ENCODE measurements around the gene VIP.
"Not testable (repeated sequence)": the region's sequence is repeated elsewhere in the genome, so short reads cannot be mapped to it uniquely, and the experiment has no call there.

VIP gene

GRCh38 chr6:152750694-152751093, at the start of gene VIP:
TSS of gene VIP (plus strand) at chr6:152750797. CDS start at chr6:152752178, 1,381 bp downstream.
- Histone ChIP-seq H3K9ac (ENCODE audit: low read depth, low read length, poor library complexity, severe bottlenecking) (no peak within 1 kb of the TSS), H3K9me2 (replicated peaks; ENCODE audit: low read depth, low read length) (no peaks in the 10 kb centered on the region), H3F3A (ENCODE audit: low read depth) (no peaks in the 10 kb centered on the region), H3K4me1 (ENCODE audit: insufficient read depth, low read length, poor library complexity, severe bottlenecking) (no peaks in the 10 kb centered on the region), H3K9me3 (ENCODE audit: insufficient read depth, low read depth, low read length) (no peaks in the 10 kb centered on the region), H3K36me3 (ENCODE audit: insufficient read depth, low read length) (no peaks in the 10 kb centered on the region), H2AFZ (ENCODE audit: low read length) (no peak within 1 kb of the TSS), H3K4me2 (ENCODE audit: low read depth, low read length, poor library complexity, severe bottlenecking) (no peak within 1 kb of the TSS), H3K27me3 (ENCODE audit: insufficient read depth, low read length, poor library complexity, severe bottlenecking) (no peaks in the 10 kb centered on the region), H3K79me2 (ENCODE audit: insufficient read depth, low read length) (no peaks in the 10 kb centered on the region), H4K20me1 (ENCODE audit: insufficient read depth, low read length, poor library complexity, severe bottlenecking) (no peaks in the 10 kb centered on the region), H3K4me3 (ENCODE audit: low read length, poor library complexity, severe bottlenecking) (no peak within 1 kb of the TSS)
- TF ChIP-seq EZH2phosphoT487 (IDR thresholded peaks at IDR 0.05; ENCODE audit: borderline replicate concordance), result no peak
- TF ChIP-seq, protein P1, sequence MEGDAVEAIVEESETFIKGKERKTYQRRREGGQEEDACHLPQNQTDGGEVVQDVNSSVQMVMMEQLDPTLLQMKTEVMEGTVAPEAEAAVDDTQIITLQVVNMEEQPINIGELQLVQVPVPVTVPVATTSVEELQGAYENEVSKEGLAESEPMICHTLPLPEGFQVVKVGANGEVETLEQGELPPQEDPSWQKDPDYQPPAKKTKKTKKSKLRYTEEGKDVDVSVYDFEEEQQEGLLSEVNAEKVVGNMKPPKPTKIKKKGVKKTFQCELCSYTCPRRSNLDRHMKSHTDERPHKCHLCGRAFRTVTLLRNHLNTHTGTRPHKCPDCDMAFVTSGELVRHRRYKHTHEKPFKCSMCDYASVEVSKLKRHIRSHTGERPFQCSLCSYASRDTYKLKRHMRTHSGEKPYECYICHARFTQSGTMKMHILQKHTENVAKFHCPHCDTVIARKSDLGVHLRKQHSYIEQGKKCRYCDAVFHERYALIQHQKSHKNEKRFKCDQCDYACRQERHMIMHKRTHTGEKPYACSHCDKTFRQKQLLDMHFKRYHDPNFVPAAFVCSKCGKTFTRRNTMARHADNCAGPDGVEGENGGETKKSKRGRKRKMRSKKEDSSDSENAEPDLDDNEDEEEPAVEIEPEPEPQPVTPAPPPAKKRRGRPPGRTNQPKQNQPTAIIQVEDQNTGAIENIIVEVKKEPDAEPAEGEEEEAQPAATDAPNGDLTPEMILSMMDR (conservative IDR thresholded peaks at IDR 0.05; ENCODE audit: low read length), result no peak

DNA sequence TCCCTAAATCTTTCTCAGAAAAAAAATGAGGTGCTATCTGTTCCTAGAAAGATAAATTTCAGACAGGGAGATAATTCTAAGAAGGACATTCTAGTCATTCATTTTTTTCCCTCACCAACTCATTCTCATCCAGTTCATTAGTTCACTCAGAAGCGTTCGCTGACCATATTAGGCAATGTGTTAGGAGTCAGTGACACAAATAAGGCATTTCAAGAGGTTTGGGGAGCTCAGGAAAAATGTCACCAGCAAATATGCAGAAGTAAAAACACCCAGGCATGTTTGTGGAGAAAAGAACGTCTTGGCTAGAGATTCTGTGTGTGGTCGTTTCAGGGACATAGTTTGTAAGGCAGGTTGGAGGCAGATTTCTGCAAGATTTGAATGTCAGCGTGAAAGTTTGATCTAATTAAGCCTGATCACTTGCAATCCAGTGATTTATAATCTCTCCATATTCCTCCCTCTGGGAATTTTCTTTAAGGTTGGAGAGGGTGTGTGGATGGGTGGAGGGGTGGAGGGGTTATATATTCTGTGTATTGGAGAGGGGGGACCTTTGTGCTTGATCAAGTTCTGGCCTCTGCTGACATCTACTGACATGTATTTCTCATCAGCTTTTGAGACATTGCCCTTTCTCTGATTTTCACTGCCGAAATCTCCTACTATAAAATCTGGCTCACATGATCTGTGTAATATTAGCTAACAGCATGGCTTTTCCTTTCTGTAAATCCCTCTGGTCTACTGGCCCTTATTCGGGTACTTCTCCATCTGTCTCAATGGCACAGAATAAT, 49.3 kb upstream of the VIP start:
- no peaks in the 10 kb centered on the region for H3K9me2 ChIP-seq (replicated peaks; ENCODE audit: low read depth, low read length)
- H3F3A ChIP-seq (ENCODE audit: low read depth), result no peaks in the 10 kb centered on the region
- H3K79me2 ChIP-seq (ENCODE audit: insufficient read depth, low read length), result no peaks in the 10 kb centered on the region
- H3K4me3 ChIP-seq (ENCODE audit: low read length, poor library complexity, severe bottlenecking), result no peak overlapping the region
- no peak overlapping the region for H3K9ac ChIP-seq (ENCODE audit: low read depth, low read length, poor library complexity, severe bottlenecking)
- H4K20me1 ChIP-seq (ENCODE audit: insufficient read depth, low read length, poor library complexity, severe bottlenecking), result no peaks in the 10 kb centered on the region
- no peak overlapping the region for H3K4me2 ChIP-seq (ENCODE audit: low read depth, low read length, poor library complexity, severe bottlenecking)
- no peaks in the 10 kb centered on the region for H3K4me1 ChIP-seq (ENCODE audit: insufficient read depth, low read length, poor library complexity, severe bottlenecking)
- no peaks in the 10 kb centered on the region for H3K9me3 ChIP-seq (ENCODE audit: insufficient read depth, low read depth, low read length)
- no peak overlapping the region for H2AFZ ChIP-seq (ENCODE audit: low read length)
- H3K36me3 ChIP-seq (ENCODE audit: insufficient read depth, low read length), result no peaks in the 10 kb centered on the region
- no peak for TF ChIP-seq EZH2phosphoT487 (IDR thresholded peaks at IDR 0.05; ENCODE audit: borderline replicate concordance)
- TF ChIP-seq, protein P1 (conservative IDR thresholded peaks at IDR 0.05; ENCODE audit: low read length), result no peak
- no peaks in the 10 kb centered on the region for H3K27me3 ChIP-seq (ENCODE audit: insufficient read depth, low read length, poor library complexity, severe bottlenecking)

DNA sequence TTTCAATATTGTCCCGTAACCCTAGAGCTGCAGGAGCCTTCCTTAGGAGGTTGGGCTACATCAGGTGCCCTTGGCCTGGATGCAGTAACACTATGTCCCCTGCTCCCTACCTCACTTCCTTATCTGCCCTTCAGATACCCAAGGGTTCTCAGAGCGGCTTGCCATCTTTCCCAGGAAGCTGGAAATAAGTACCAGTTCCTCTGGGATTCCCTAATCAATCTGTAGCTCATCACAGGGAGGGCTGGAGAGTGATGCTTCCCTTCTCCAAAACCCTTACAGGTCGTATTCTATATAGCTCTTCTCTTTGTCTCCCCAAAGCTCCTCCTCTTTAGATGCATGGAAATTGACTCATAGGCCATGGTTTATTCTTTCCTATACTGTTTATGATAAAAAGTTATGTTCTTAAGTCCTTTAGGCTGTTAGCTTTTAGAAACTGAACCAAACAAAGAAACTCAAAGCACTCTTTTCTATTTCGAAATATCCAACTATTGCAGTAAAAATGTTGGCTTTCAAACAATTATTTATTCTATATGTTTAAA, 48.7 kb upstream of the VIP start:
- TF ChIP-seq EZH2phosphoT487 (IDR thresholded peaks at IDR 0.05; ENCODE audit: borderline replicate concordance), result no peak
- TF ChIP-seq, protein P1 (conservative IDR thresholded peaks at IDR 0.05; ENCODE audit: low read length), result no peak
- no peaks in the 10 kb centered on the region for H4K20me1 ChIP-seq (ENCODE audit: insufficient read depth, low read length, poor library complexity, severe bottlenecking)
- no peaks in the 10 kb centered on the region for H3K9me3 ChIP-seq (ENCODE audit: insufficient read depth, low read depth, low read length)
- no peaks in the 10 kb centered on the region for H3K79me2 ChIP-seq (ENCODE audit: insufficient read depth, low read length)
- H3K4me2 ChIP-seq (ENCODE audit: low read depth, low read length, poor library complexity, severe bottlenecking), result no peak overlapping the region
- no peak overlapping the region for H3K9ac ChIP-seq (ENCODE audit: low read depth, low read length, poor library complexity, severe bottlenecking)
- no peak overlapping the region for H3K4me3 ChIP-seq (ENCODE audit: low read length, poor library complexity, severe bottlenecking)
- H3F3A ChIP-seq (ENCODE audit: low read depth), result no peaks in the 10 kb centered on the region
- no peaks in the 10 kb centered on the region for H3K27me3 ChIP-seq (ENCODE audit: insufficient read depth, low read length, poor library complexity, severe bottlenecking)
- no peak overlapping the region for H2AFZ ChIP-seq (ENCODE audit: low read length)
- no peaks in the 10 kb centered on the region for H3K9me2 ChIP-seq (replicated peaks; ENCODE audit: low read depth, low read length)
- no peaks in the 10 kb centered on the region for H3K4me1 ChIP-seq (ENCODE audit: insufficient read depth, low read length, poor library complexity, severe bottlenecking)
- H3K36me3 ChIP-seq (ENCODE audit: insufficient read depth, low read length), result no peaks in the 10 kb centered on the region

- H2AFZ ChIP-seq (ENCODE audit: low read length); H3K9me2 ChIP-seq (replicated peaks; ENCODE audit: low read depth, low read length); H3K4me2 ChIP-seq (ENCODE audit: low read depth, low read length, poor library complexity, severe bottlenecking); H3K4me3 ChIP-seq (ENCODE audit: low read length, poor library complexity, severe bottlenecking); H3K4me1 ChIP-seq (ENCODE audit: insufficient read depth, low read length, poor library complexity, severe bottlenecking); H4K20me1 ChIP-seq (ENCODE audit: insufficient read depth, low read length, poor library complexity, severe bottlenecking); H3K36me3 ChIP-seq (ENCODE audit: insufficient read depth, low read length); H3K79me2 ChIP-seq (ENCODE audit: insufficient read depth, low read length); H3K9ac ChIP-seq (ENCODE audit: low read depth, low read length, poor library complexity, severe bottlenecking); H3K9me3 ChIP-seq (ENCODE audit: insufficient read depth, low read depth, low read length); H3K27me3 ChIP-seq (ENCODE audit: insufficient read depth, low read length, poor library complexity, severe bottlenecking); H3F3A ChIP-seq (ENCODE audit: low read depth): not testable (repeated sequence)
Observed at GRCh38 chr6:152703750-152704149, 46.8 kb upstream of the VIP start.

Measured in Loucy (cell line).